K562 (cell line): Measurements from ENCODE around the gene GARNL3. TPM values are rescaled to one million over a fixed set of nuclear protein-coding genes. Genes with fewer than 3 reads are reported as not detected.

Experiments
- ARID1B ChIP-seq: fragments of 450-650 bp; IDR thresholded peaks from 2 replicates; pipeline ENCODE4 v1.6.1; 2016; ENCODE audit warnings: antibody characterized with exemption, mild to moderate bottlenecking, inconsistent platforms
- ARNT ChIP-seq, 2 experiments: fragments of 450-650 bp; IDR thresholded peaks; 2 replicates each; pipeline ENCODE4 v1.6.1; 2016; ENCODE audit warnings: mild to moderate bottlenecking in 1 of 2
- CBX5 ChIP-seq: IDR thresholded peaks from 2 replicates; pipeline ENCODE4 v1.6.1; 2014; ENCODE audit warnings: low read depth, borderline replicate concordance
- CTBP1 ChIP-seq: fragments of 450-650 bp; IDR thresholded peaks from 2 replicates; pipeline ENCODE4 v1.6.1; 2016; ENCODE audit warnings: borderline replicate concordance
- DEAF1 ChIP-seq: fragments of 450-650 bp; formaldehyde crosslinking; IDR thresholded peaks from 2 replicates; pipeline ENCODE4 v1.4.0; 2020; ENCODE audit warnings: mild to moderate bottlenecking, moderate library complexity
- EGR1 ChIP-seq: fragments of 450-650 bp; conservative IDR thresholded peaks from 2 replicates; pipeline ENCODE4 v1.6.1; 2017; ENCODE audit warnings: mild to moderate bottlenecking
- FOXA3 ChIP-seq, 2 experiments: fragments of 450-650 bp in 1 of 2; sonication (generic) in 1 of 2; formaldehyde crosslinking; IDR thresholded peaks in 1 of 2; conservative IDR thresholded peaks in 1 of 2; 2 replicates each; pipeline versions ENCODE4 v1.4.0 to v1.8.0; 2020 to 2022; ENCODE audit warnings: mild to moderate bottlenecking in 2 of 2, missing genetic modification reagents in 1 of 2
- GTF2E2 ChIP-seq: fragments of 200-800 bp; sonication (Bioruptor generic); IDR thresholded peaks from 2 replicates; pipeline ENCODE4 v1.6.1; 2016; ENCODE audit warnings: missing genetic modification characterization, missing compliant biosample characterization
- HMG20B ChIP-seq: fragments of 250-450 bp; sonication (Bioruptor Pico); IDR thresholded peaks from 2 replicates; pipeline ENCODE4 v1.5.0; 2021; ENCODE audit warnings: mild to moderate bottlenecking
- MCM2 ChIP-seq: fragments of 450-650 bp; IDR thresholded peaks from 2 replicates; pipeline ENCODE4 v1.6.1; 2017; ENCODE audit warnings: low read depth, mild to moderate bottlenecking
- MCM3 ChIP-seq: fragments of 450-650 bp; IDR thresholded peaks from 2 replicates; pipeline ENCODE4 v1.6.1; 2016
- NUFIP1 ChIP-seq: fragments of 450-650 bp; IDR thresholded peaks from 2 replicates; pipeline ENCODE4 v1.6.1; 2018; ENCODE audit not compliant: partially characterized antibody
- OTX1 ChIP-seq: fragments of 450-650 bp; formaldehyde crosslinking; IDR thresholded peaks from 2 replicates; pipeline ENCODE4 v1.4.0; 2022; ENCODE audit warnings: mild to moderate bottlenecking
- RBM22 ChIP-seq: fragments of 200-400 bp; formaldehyde crosslinking; IDR thresholded peaks from 2 replicates; pipeline ENCODE4 v1.6.1; 2018; ENCODE audit warnings: low read length, low read depth; ENCODE audit not compliant: poor library complexity, severe bottlenecking
- SRSF1 ChIP-seq: fragments of 200-400 bp; formaldehyde crosslinking; IDR thresholded peaks from 2 replicates; pipeline ENCODE4 v1.6.1; 2017; ENCODE audit warnings: mild to moderate bottlenecking, low read depth, low read length, moderate library complexity
- TCFL5 ChIP-seq: fragments of 250-450 bp; sonication (Bioruptor Pico); conservative IDR thresholded peaks from 2 replicates; pipeline ENCODE4 v1.6.1; 2021; ENCODE audit warnings: mild to moderate bottlenecking, moderate library complexity, matching md5 sums
- TOE1 ChIP-seq, 2 experiments: fragments of 450-650 bp in 1 of 2; sonication (generic) in 1 of 2; formaldehyde crosslinking in 1 of 2; IDR thresholded peaks; 2 replicates each; pipeline versions ENCODE4 v1.7.1 to v1.8.0; 2016 to 2022; ENCODE audit warnings: borderline replicate concordance in 2 of 2, mild to moderate bottlenecking in 2 of 2, antibody characterized with exemption in 1 of 2, inconsistent platforms in 1 of 2, low read depth in 1 of 2, missing genetic modification reagents in 1 of 2, moderate library complexity in 1 of 2
- TSC22D4 ChIP-seq: fragments of 450-650 bp; IDR thresholded peaks from 2 replicates; pipeline ENCODE4 v1.6.1; 2016; ENCODE audit warnings: missing genetic modification characterization, missing biosample characterization, control low read depth
- YBX1 ChIP-seq: fragments of 450-650 bp; IDR thresholded peaks from 2 replicates; pipeline ENCODE4 v1.7.1; 2016; ENCODE audit warnings: mild to moderate bottlenecking
- ZNF23 ChIP-seq: fragments of 250-450 bp; sonication (Bioruptor Pico); IDR thresholded peaks from 2 replicates; pipeline ENCODE4 v1.4.0; 2020; ENCODE audit warnings: mild to moderate bottlenecking
- ZNF384 ChIP-seq: IDR thresholded peaks from 2 replicates; pipeline ENCODE4 v1.6.1; 2012; ENCODE audit warnings: low read depth, low read length, improper control_type of control experiment
- ZNF696 ChIP-seq: fragments of 250-450 bp; sonication (Bioruptor Pico); conservative IDR thresholded peaks from 2 replicates; pipeline ENCODE4 v1.4.0; 2020; ENCODE audit warnings: mild to moderate bottlenecking, moderate library complexity
- ZZZ3 ChIP-seq: fragments of 450-650 bp; IDR thresholded peaks from 2 replicates; pipeline ENCODE4 v1.6.1; 2016; ENCODE audit warnings: antibody characterized with exemption, mild to moderate bottlenecking, moderate library complexity
- polyA plus RNA-seq, 8 experiments: library from polyadenylated mRNA; depleted of rRNA in 4 of 8; stranded (reverse) in 5 of 8; unstranded in 3 of 8; fragments of >200 nt; fragmentation: Nextera tagmentation in 2 of 8; fragmentation: Illumina TruSeq in 1 of 8; extraction: Ambion mirVana in 2 of 8; extraction: Trizol in 1 of 8; gene quantifications; 2 replicates each; pipeline versions ENCODE4 v1.2.1 to v1.2.3, GENCODE V29; 2011 to 2014; ENCODE audit warnings: inconsistent platforms in 1 of 8, missing spikeins in 1 of 8
- total RNA-seq, 7 experiments: library from RNA; depleted of rRNA in 6 of 7; stranded (reverse); fragments of >200 nt in 6 of 7; fragmentation: Illumina TruSeq in 2 of 7; extraction: Trizol in 2 of 7; gene quantifications; 2 replicates each; pipeline versions ENCODE4 v1.2.1 to v1.2.3, GENCODE V29; 2011 to 2021; ENCODE audit warnings: low replicate concordance in 1 of 7
- TF ChIP-seq, protein P1 (sequence below): sonication (generic); formaldehyde crosslinking; IDR thresholded peaks from 2 replicates; pipeline ENCODE4 v1.8.0; 2022; ENCODE audit warnings: missing genetic modification reagents, mild to moderate bottlenecking, moderate library complexity, borderline replicate concordance
- TF ChIP-seq, protein P2 (sequence below): fragments of 450-650 bp; formaldehyde crosslinking; IDR thresholded peaks from 2 replicates; pipeline ENCODE4 v1.4.0; 2020; ENCODE audit warnings: mild to moderate bottlenecking, moderate library complexity
- TF ChIP-seq, protein P3 (sequence below): fragments of 450-650 bp; formaldehyde crosslinking; IDR thresholded peaks from 2 replicates; pipeline ENCODE4 v1.4.0; 2020; ENCODE audit warnings: mild to moderate bottlenecking

The GARNL3 gene
- total and polyA plus RNA-seq, 9 of the 15 experiments (the other 6 are each of a cell fraction or from before 2014, with no cell fraction given) = 0.35 to 2.7 (median 1.6) TPM

- TF ChIP-seq EGR1 (peak; percentile 44; the same call in 1 of the 2 replicates), HMG20B (CRISPR knock-in tag) (no peak), SRSF1 (no peak), ZNF384 (no peak), ZZZ3 (no peak), TCFL5 (CRISPR knock-in tag) (no peak), NUFIP1 (no peak), DEAF1 (no peak), TSC22D4 (tag) (no peak), MCM2 (no peak), RBM22 (no peak), ZNF696 (CRISPR knock-in tag) (no peak), ZNF23 (CRISPR knock-in tag) (no peak), FOXA3 (CRISPR knock-in tag; conservative IDR thresholded peaks at IDR 0.05 in 1 of 2, IDR thresholded peaks at IDR 0.05 in 1 of 2) (no peak), CBX5 (no peak), YBX1 (no peak), OTX1 (CRISPR knock-in tag) (peak; percentile 15; the same call in 1 of the 2 replicates), ARID1B (no peak), TOE1 (IDR thresholded peaks at IDR 0.05; ENCODE audit: borderline replicate concordance) (0 out of 2 replicates have a peak, but pooled peaks have one; percentile 35), TOE1 (CRISPR knock-in tag; IDR thresholded peaks at IDR 0.05; ENCODE audit: borderline replicate concordance, low read depth) (no peak), CTBP1 (no peak), ARNT (IDR thresholded peaks at IDR 0.05) (no peak), MCM3 (no peak), GTF2E2 (tag) (no peak)
- TF ChIP-seq, protein P1, sequence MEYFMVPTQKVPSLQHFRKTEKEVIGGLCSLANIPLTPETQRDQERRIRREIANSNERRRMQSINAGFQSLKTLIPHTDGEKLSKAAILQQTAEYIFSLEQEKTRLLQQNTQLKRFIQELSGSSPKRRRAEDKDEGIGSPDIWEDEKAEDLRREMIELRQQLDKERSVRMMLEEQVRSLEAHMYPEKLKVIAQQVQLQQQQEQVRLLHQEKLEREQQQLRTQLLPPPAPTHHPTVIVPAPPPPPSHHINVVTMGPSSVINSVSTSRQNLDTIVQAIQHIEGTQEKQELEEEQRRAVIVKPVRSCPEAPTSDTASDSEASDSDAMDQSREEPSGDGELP (CRISPR knock-in tag) = peak; percentile 52; the same call in 1 of the 2 replicates
- TF ChIP-seq, protein P2, sequence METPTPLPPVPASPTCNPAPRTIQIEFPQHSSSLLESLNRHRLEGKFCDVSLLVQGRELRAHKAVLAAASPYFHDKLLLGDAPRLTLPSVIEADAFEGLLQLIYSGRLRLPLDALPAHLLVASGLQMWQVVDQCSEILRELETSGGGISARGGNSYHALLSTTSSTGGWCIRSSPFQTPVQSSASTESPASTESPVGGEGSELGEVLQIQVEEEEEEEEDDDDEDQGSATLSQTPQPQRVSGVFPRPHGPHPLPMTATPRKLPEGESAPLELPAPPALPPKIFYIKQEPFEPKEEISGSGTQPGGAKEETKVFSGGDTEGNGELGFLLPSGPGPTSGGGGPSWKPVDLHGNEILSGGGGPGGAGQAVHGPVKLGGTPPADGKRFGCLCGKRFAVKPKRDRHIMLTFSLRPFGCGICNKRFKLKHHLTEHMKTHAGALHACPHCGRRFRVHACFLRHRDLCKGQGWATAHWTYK (CRISPR knock-in tag) = no peak
- TF ChIP-seq, protein P3, sequence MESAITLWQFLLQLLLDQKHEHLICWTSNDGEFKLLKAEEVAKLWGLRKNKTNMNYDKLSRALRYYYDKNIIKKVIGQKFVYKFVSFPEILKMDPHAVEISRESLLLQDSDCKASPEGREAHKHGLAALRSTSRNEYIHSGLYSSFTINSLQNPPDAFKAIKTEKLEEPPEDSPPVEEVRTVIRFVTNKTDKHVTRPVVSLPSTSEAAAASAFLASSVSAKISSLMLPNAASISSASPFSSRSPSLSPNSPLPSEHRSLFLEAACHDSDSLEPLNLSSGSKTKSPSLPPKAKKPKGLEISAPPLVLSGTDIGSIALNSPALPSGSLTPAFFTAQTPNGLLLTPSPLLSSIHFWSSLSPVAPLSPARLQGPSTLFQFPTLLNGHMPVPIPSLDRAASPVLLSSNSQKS (CRISPR knock-in tag) = no peak
These were observed 40.2 kb upstream of the GARNL3 start (continued) for GRCh38 chr9:127224178-127224882.
